Stomach (tissue), 4 donors: ENCODE data around the gene ECHDC1.

ENCODE experiments used
- CTCF ChIP-seq, 7 experiments: fragments of 450-650 bp in 4 of 7; fragments of 200-600 bp in 3 of 7; sonication (generic) in 3 of 7; IDR thresholded peaks; one replicate each; pipeline ENCODE4 v1.5.1; 2016 to 2019; ENCODE audit warnings: antibody characterized with exemption in 7 of 7, control low read depth in 2 of 7, mild to moderate bottlenecking in 1 of 7
- POLR2A ChIP-seq, 4 donors: fragments of 450-650 bp; IDR thresholded peaks; one replicate each; pipeline ENCODE4 v1.6.1; 2016; ENCODE audit warnings: antibody characterized with exemption in 4 of 4, control low read depth in 2 of 4, mild to moderate bottlenecking in 1 of 4, moderate library complexity in 1 of 4
- POLR2AphosphoS5 ChIP-seq, 3 donors: sonication (generic); formaldehyde crosslinking; IDR thresholded peaks; one replicate each; pipeline ENCODE4 v1.6.1; 2016; ENCODE audit warnings: antibody characterized with exemption in 3 of 3

GRCh38 chr6:127345521-127345920, 2.1 kb upstream of the ECHDC1 start:
- no peak for TF ChIP-seq CTCF (IDR thresholded peaks at IDR 0.05)
- no peak for TF ChIP-seq POLR2AphosphoS5 (IDR thresholded peaks at IDR 0.05)
- no peak for TF ChIP-seq POLR2A (IDR thresholded peaks at IDR 0.05)
